Fibroblast of mammary gland (primary cell): ENCODE measurements around the gene PARP12.

ENCODE experiments used
- DNase-seq: peaks from one replicate; pipeline ENCODE4 v3.0.0-alpha.2; 2010; ENCODE audit warnings: low read depth
- H3K4me3 ChIP-seq: 2 replicates; pipeline ENCODE4 v1.5.1; 2011; ENCODE audit warnings: low read depth, mild to moderate bottlenecking, low read length, moderate library complexity; ENCODE audit not compliant: control insufficient read depth
- CTCF ChIP-seq: conservative IDR thresholded peaks from 2 replicates; pipeline ENCODE4 v1.5.1; 2011; ENCODE audit warnings: low read depth, low read length, inconsistent platforms; ENCODE audit not compliant: control insufficient read depth, insufficient read depth

The PARP12 gene

GRCh38 chr7:139982927-139983920, 79.5 kb downstream of the PARP12 start:
- no peak overlapping the region for H3K4me3 ChIP-seq
- TF ChIP-seq CTCF = no peak
- DNase-seq = peak; percentile 68

- TF ChIP-seq CTCF = no peak
- no peak overlapping the region for H3K4me3 ChIP-seq
- no peak for DNase-seq
Measured at GRCh38 chr7:139981511-139981895, 81.2 kb downstream of the PARP12 start.

GRCh38 chr7:139976838-139977656, 85.7 kb downstream of the PARP12 start:
- DNase-seq = no peak
- TF ChIP-seq CTCF = no peak
- H3K4me3 ChIP-seq = no peak overlapping the region

DNA sequence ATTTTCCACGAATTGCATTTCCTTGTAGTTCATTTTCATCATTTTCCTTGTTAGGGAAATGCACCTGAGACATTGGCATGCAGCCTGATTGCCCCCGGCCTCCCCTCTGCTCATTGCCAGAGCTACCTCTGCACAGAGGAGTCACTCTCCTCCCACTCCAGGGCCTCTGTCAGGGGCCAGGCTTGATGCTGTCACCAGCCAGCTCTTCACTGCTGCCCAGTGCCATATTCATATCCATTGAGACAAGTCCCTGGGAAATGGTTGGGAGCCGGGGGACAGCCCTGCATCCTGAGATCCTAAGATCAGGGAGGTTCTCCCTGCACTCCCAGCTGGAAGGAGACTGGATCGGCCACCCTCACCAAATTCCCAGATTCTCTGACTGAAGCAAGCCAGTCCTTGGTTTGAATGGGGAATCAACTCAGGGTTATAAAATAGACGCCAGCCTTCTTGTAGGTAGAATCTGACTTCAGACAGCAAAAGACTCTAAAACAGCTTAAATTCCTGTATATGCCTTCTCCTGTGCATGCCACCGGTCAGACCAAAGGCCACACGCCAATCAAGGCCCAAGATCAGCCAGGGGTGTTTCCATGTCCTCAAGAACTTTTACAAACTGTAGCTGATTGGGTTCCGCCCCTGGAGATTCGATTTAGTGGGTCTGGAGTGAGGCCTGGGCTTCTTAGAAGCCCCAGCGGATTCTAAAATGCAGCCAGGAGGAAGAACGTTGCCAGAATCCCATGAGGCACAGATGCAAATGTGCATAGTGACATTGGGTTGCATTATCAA, 86.5 kb downstream of the PARP12 start:
- DNase-seq = no peak
- TF ChIP-seq CTCF = no peak
- no peak overlapping the region for H3K4me3 ChIP-seq

GRCh38 chr7:139974179-139974811, 88.5 kb downstream of the PARP12 start:
- no peak for TF ChIP-seq CTCF
- DNase-seq = no peak
- no peak overlapping the region for H3K4me3 ChIP-seq
